Effector memory CD4-positive, alpha-beta T cell (primary cell): ENCODE data around the gene MDK.

Experiments
- DNase-seq, 3 donors: peaks; one replicate each; pipeline ENCODE4 v3.0.0-alpha.2; 2020
- H3K27ac ChIP-seq: 2 replicates; pipeline ENCODE4 v1.7.0; 2013; ENCODE audit warnings: mild to moderate bottlenecking, low read length, moderate library complexity; ENCODE audit not compliant: insufficient read depth, poor library complexity, severe bottlenecking
- H3K27me3 ChIP-seq: replicated peaks from 2 replicates; pipeline ENCODE4 v1.7.0; 2013; ENCODE audit warnings: mild to moderate bottlenecking, low read length; ENCODE audit not compliant: insufficient read depth, control insufficient read depth, poor library complexity, severe bottlenecking
- H3K36me3 ChIP-seq: 2 replicates; pipeline ENCODE4 v1.7.0; 2013; ENCODE audit warnings: mild to moderate bottlenecking, low read length, moderate library complexity; ENCODE audit not compliant: control insufficient read depth, insufficient read depth
- H3K4me1 ChIP-seq: 2 replicates; pipeline ENCODE4 v1.7.0; 2013; ENCODE audit warnings: low read length, mild to moderate bottlenecking; ENCODE audit not compliant: control insufficient read depth, insufficient read depth, poor library complexity, severe bottlenecking
- H3K4me3 ChIP-seq: 2 replicates; pipeline ENCODE4 v1.7.0; 2013; ENCODE audit warnings: low read length, low read depth, mild to moderate bottlenecking; ENCODE audit not compliant: insufficient read depth, poor library complexity, severe bottlenecking
- H3K9me3 ChIP-seq: 2 replicates; pipeline ENCODE4 v1.7.0; 2013; ENCODE audit warnings: mild to moderate bottlenecking, low read length, moderate library complexity; ENCODE audit not compliant: control insufficient read depth

The MDK gene

GRCh38 chr11:46418751-46419150 is 37.3 kb downstream of the MDK start:
- no peak overlapping the region for H3K27ac ChIP-seq
- H3K4me3 ChIP-seq: no peak overlapping the region
- no peaks in the 10 kb centered on the region for H3K9me3 ChIP-seq
- H3K4me1 ChIP-seq: no peaks in the 10 kb centered on the region
- DNase-seq: no peak
- H3K27me3 ChIP-seq: no peaks in the 10 kb centered on the region
- H3K36me3 ChIP-seq: peaks cover 64% of the 10 kb centered on the region

GRCh38 chr11:46420513-46420912 is 39.0 kb downstream of the MDK start:
- Histone ChIP-seq H3K27me3 (no peaks in the 10 kb centered on the region), H3K4me3 (no peak overlapping the region), H3K27ac (no peak overlapping the region), H3K4me1 (no peaks in the 10 kb centered on the region), H3K36me3 (peaks cover 48% of the 10 kb centered on the region), H3K9me3 (no peaks in the 10 kb centered on the region)
- DNase-seq: no peak

GRCh38 chr11:46421257-46421880 is 39.9 kb downstream of the MDK start:
- Histone ChIP-seq H3K36me3 (peaks cover 39% of the 10 kb centered on the region), H3K4me3 (no peak overlapping the region), H3K4me1 (no peaks in the 10 kb centered on the region), H3K9me3 (no peaks in the 10 kb centered on the region), H3K27ac (no peak overlapping the region), H3K27me3 (no peaks in the 10 kb centered on the region)
- DNase-seq: no peak

- Histone ChIP-seq H3K27ac (no peak overlapping the region), H3K9me3 (no peaks in the 10 kb centered on the region), H3K4me1 (no peaks in the 10 kb centered on the region), H3K27me3 (no peaks in the 10 kb centered on the region), H3K4me3 (no peak overlapping the region), H3K36me3 (peaks cover 37% of the 10 kb centered on the region)
- DNase-seq: no peak
These were observed 41.1 kb downstream of the MDK start for GRCh38 chr11:46422588-46422987.

GRCh38 chr11:46426233-46426991 is 44.9 kb downstream of the MDK start:
- Histone ChIP-seq H3K4me1 (no peaks in the 10 kb centered on the region), H3K36me3 (peaks cover 29% of the 10 kb centered on the region), H3K27ac (no peak overlapping the region), H3K9me3 (no peaks in the 10 kb centered on the region), H3K4me3 (no peak overlapping the region), H3K27me3 (no peaks in the 10 kb centered on the region)
- DNase-seq: no peak

- no peak for DNase-seq
- Histone ChIP-seq H3K27ac (no peak overlapping the region), H3K4me3 (no peak overlapping the region), H3K9me3 (no peaks in the 10 kb centered on the region), H3K36me3 (peaks cover 30% of the 10 kb centered on the region), H3K4me1 (no peaks in the 10 kb centered on the region), H3K27me3 (no peaks in the 10 kb centered on the region)
These were observed 45.9 kb downstream of the MDK start for GRCh38 chr11:46427364-46427763.

GRCh38 chr11:46429717-46430116 is 48.2 kb downstream of the MDK start:
- Histone ChIP-seq H3K36me3 (peaks cover 41% of the 10 kb centered on the region), H3K4me1 (no peaks in the 10 kb centered on the region), H3K27me3 (no peaks in the 10 kb centered on the region), H3K27ac (no peak overlapping the region), H3K4me3 (no peak overlapping the region), H3K9me3 (no peaks in the 10 kb centered on the region)
- DNase-seq: no peak

GRCh38 chr11:46431211-46431610 is 49.7 kb downstream of the MDK start:
- DNase-seq: no peak
- Histone ChIP-seq H3K9me3 (no peaks in the 10 kb centered on the region), H3K36me3 (peaks cover 41% of the 10 kb centered on the region)

More at GRCh38 chr11:46431211-46431610, 49.7 kb downstream of the MDK start:
- no peak overlapping the region for H3K27ac ChIP-seq
- no peaks in the 10 kb centered on the region for H3K4me1 ChIP-seq
- H3K27me3 ChIP-seq: no peaks in the 10 kb centered on the region
- H3K4me3 ChIP-seq: no peak overlapping the region
